ENCODE data around the gene ARF1.

ARF1 gene

GRCh38 chr1:228096416-228097332 is 14.2 kb downstream of the ARF1 start:
- no peak overlapping the region for H3K4me3 ChIP-seq
- no peak overlapping the region for H3K27ac ChIP-seq

- Histone ChIP-seq H3K4me3 (no peak overlapping the region), H3K27ac (no peak overlapping the region)
These were observed 15.0 kb downstream of the ARF1 start for GRCh38 chr1:228097333-228098081.

GRCh38 chr1:228098323-228098931 is 15.9 kb downstream of the ARF1 start:
- no peak overlapping the region for H3K4me3 ChIP-seq
- no peak overlapping the region for H3K27ac ChIP-seq

- Histone ChIP-seq H3K4me3 (no peak overlapping the region), H3K27ac (no peak overlapping the region)
These were observed 16.8 kb downstream of the ARF1 start for GRCh38 chr1:228099331-228099732.

GRCh38 chr1:228100822-228101613 is 18.5 kb downstream of the ARF1 start:
- peak overlapping the region in 1 of 7 experiments; percentile 87 for H3K4me3 ChIP-seq
- peak overlapping the region in 7 of 21 experiments; percentile 87 to 95 (median 93) for H3K27ac ChIP-seq

GRCh38 chr1:228101614-228101993 is 19.1 kb downstream of the ARF1 start:
- Histone ChIP-seq H3K4me3 (peak overlapping the region; percentile 80 to 99 (median 88)), H3K27ac (peak overlapping the region in 17 of 21 experiments; percentile 77 to 95 (median 89))

GRCh38 chr1:228101994-228102790 is 19.7 kb downstream of the ARF1 start:
- Histone ChIP-seq H3K27ac (peak overlapping the region; percentile 45 to 95 (median 87)), H3K4me3 (peak overlapping the region; percentile 80 to 99 (median 88))

GRCh38 chr1:228102791-228103620 is 20.5 kb downstream of the ARF1 start, which contains the start of gene C1orf35:
C1orf35 (minus strand) TSS chr1:228103325; CDS start chr1:228103227, 98 bp downstream.
- peak within 1 kb of the TSS; percentile 45 to 95 (median 87) for H3K27ac ChIP-seq
- peak within 1 kb of the TSS; percentile 80 to 99 (median 88) for H3K4me3 ChIP-seq

GRCh38 chr1:228104526-228105269 is 22.2 kb downstream of the ARF1 start:
- H3K27ac ChIP-seq = no peak overlapping the region
- no peak overlapping the region for H3K4me3 ChIP-seq

- no peak overlapping the region for H3K4me3 ChIP-seq
- H3K27ac ChIP-seq = no peak overlapping the region
These were observed 22.9 kb downstream of the ARF1 start for GRCh38 chr1:228105270-228105995.

- Histone ChIP-seq H3K27ac (no peak overlapping the region), H3K4me3 (no peak overlapping the region)
These were observed 23.7 kb downstream of the ARF1 start for GRCh38 chr1:228105996-228106799.

GRCh38 chr1:228106800-228107054 is 24.2 kb downstream of the ARF1 start:
- no peak overlapping the region for H3K27ac ChIP-seq
- no peak overlapping the region for H3K4me3 ChIP-seq

GRCh38 chr1:228107636-228108035 is 25.1 kb downstream of the ARF1 start:
- no peak overlapping the region for H3K4me3 ChIP-seq

GRCh38 chr1:228108055-228108690 is 25.7 kb downstream of the ARF1 start:
- peak overlapping the region; percentile 75 to 91 (median 83) for H3K4me3 ChIP-seq
- H3K27ac ChIP-seq = peak overlapping the region in 20 of 21 experiments; percentile 68 to 99 (median 92)

More at GRCh38 chr1:228107636-228108035, 25.1 kb downstream of the ARF1 start:
- H3K27ac ChIP-seq = no peak overlapping the region

GRCh38 chr1:228108742-228109072 is 26.2 kb downstream of the ARF1 start:
- Histone ChIP-seq H3K4me3 (peak overlapping the region; percentile 75 to 91 (median 83)), H3K27ac (peak overlapping the region; percentile 58 to 99 (median 92))
